HT-29 (cell line): ENCODE data around the gene PROSER2. TPM values are rescaled to one million over a fixed set of nuclear protein-coding genes. Genes with fewer than 3 reads are reported as not detected.
A peak's percentile ranks its signal among the peaks of the same experiment; 100 is the strongest.

Source experiments
- DNase-seq: peaks from one replicate; pipeline ENCODE4 v3.0.0-alpha.2; 2015; ENCODE audit warnings: low spot score
- total RNA-seq: library from RNA; depleted of rRNA; stranded (reverse); fragments of >200 nt; shearing (Covaris generic); gene quantifications from 2 replicates; pipeline ENCODE4 v1.2.3, GENCODE V29; 2014

The PROSER2 gene
- total RNA-seq, 1 experiment from 2014 or later = 56.9 TPM

DNA sequence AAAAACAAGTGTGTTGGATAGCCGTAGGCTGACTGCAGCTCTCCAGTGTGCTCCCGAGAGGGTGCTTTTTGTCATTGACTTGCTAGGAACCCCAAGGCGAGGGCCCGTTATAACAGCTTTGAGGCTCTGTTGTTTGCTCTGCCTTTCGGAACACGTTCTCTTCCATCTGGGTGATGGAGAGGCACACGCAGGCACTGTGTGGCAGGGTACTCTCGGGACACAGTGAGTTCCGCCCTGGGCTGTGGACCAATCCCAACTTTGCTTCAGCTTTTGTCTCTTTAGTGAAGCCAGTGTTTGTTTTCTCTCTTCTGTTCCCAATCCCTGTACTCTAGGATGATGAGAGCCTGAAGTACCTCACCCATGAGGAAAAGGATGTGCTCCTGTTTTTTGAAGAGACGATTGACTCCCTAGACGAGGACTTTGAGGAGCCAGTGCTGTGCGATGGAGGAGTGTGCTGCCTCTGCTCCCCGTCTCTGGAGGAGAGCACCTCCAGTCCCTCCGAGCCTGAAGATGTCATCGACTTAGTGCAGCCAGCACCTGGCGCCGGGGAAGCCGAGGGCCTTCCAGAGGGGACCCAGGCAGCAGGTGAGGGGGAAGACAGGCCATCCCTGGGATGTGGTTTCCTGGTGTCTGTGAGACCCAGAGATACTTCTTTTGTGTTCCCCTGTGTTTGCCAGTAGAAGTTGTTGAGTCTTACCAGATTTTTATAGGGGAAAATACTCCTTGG lies 43.2 kb downstream of the PROSER2 start:
- no peak for DNase-seq

DNA sequence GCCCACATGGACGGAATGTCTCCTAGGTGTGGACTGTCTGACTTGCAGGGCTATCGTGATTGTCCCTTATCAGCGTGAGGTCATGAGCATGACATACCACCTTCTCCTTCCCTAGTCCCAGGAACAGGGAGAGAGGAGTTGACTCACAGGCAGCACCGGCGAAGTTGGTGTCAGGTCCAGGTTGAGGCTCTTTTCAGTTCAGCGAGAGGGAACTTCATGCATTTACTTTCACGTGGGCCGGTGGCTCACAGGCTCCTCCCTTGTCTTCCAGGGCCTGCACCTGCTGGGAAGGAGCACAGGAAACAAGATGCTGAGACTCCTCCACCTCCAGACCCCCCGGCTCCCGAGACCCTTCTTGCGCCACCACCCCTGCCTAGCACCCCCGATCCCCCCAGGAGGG lies 46.1 kb downstream of the PROSER2 start:
- DNase-seq = no peak

- no peak for DNase-seq
These were observed 46.7 kb downstream of the PROSER2 start for GRCh38 chr10:11869743-11870460.

DNA sequence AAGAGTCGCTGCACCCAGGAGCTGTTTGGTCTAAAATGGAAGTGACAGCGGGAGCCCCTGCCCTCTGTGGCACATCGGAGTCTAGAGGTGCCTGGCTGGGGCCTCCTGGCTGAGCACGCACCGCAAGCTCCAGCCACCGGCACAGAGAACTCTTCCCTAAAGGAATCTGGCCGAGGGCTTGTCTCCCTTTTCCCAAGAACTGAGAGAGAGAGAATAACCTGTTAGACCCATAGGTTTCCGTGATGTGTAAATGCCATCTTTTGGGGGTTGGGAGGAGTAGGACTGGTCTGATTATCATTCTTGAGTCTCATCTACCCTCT lies 47.3 kb downstream of the PROSER2 start:
- DNase-seq = no peak

- no peak for DNase-seq
These were observed 47.8 kb downstream of the PROSER2 start for GRCh38 chr10:11870900-11871400.

DNA sequence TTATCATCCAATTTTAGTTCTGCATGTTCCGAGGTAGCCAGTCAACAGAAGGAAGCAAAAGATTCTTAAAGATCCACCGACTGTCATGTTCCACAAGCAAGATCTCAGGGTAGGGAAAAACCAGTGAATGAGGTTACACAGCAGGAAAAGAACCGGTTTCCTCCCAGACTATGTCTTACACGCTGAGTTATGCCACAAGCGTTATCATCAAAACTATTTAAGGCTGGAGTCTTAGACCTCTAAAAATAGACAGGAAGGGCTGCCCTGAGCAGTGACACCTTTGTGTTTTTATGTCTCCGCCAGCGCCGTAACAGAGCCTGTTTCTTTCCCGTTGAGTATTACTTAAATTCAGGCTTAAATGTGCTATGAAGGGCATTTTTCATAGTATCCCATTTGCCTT lies 48.3 kb downstream of the PROSER2 start:
- DNase-seq = no peak

DNA sequence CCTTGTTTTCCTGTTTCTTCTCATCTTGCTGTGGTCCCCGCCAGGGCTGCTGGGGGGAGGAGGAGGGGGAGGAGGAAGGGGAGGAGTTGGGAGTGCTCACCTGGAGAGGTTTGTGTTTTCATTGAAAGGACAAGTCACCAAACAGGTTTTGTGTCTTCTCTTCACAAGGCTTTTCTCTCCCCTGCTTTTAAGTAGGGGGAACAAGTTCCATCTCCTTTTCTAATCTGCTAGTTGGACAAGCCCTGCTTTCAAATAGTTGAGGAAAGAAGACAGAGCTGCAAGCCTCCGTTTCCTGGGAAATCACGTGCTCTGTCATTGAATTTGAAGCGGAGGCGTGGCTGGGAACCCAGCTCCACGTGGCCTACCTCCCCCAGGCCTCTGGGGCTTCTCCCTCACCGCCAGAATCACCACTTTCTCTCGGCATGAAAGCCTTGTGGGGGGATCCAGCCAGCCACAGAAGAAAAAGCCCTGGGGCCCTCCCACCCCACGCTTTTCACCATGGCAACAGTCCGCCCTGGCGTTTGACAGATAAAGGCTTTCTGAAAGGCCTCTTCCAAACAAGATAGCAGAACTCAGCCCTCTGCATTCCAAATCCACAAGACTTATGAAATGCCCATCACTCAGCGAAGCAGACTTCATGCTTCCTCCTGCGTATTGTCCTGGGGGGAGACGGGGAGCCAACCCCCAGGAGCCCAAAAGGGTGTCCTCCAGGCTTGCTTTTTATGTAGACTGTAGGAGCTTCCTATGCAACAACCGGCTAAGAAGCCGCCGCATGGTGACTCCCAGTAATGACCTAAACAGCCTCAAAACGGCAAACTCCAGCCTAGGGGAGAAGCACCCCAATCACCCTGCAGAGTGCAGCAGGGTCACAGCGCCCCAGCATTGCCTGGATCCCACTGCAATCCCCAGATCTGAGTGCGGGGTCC lies 51.7 kb downstream of the PROSER2 start:
- DNase-seq = peak; percentile 93

DNA sequence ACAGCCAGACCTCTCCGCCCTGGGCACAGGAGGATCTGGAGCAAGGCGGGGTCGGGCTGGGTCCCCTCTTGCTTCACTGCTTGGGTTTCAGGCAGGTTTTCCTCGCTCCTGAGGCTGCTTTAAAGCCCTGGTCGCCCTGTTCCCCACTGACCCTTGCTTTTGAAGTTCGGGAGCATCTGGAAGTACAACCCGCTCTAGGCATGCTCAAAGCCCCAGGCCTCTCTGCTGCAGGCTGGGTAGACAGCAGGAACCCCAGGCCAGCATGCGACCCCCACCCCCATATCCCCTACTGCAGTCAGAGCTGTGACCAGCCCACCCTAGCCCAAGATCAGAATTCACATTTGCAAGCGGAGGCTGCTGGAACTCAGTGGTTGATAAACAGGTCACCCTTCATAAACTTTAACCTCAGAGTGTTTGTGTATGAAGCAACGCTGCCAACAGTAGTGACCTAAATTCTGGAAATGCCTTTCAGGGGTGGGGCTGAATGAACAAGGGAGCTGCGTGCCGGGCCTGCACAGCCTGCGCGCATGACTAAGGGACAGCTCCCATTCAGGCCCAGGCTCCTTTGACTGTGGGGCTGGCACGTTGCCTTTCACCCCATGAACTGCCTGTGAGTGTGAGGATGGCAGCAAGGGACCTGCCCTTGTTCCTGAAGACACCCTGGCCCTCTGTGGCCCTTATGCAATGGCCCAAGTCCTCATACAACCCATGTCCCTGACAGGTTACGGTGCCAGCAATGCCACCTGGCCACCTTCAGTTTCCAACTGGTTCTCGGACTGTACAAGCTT lies 52.5 kb downstream of the PROSER2 start:
- peak; percentile 99 for DNase-seq

DNA sequence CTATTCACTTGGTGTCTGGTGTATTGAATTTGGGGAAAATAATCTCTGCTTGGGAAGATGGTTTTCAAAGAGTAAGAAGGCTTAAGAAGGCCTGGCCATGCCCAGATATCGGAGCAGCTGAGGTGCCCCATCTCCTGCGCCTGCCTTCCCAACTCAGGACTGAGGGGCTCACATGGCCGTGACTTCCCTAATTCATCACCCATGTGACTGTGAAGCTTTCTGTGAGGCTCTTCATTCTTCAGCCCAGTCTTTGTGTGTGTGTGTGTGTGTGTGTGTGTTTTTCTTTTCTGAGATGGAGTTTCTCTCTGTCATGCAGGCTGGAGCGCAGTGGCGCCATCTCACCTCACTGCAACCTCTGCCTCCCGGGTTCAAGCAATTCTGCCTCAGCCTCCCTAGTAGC lies 53.2 kb downstream of the PROSER2 start:
- DNase-seq = no peak

DNA sequence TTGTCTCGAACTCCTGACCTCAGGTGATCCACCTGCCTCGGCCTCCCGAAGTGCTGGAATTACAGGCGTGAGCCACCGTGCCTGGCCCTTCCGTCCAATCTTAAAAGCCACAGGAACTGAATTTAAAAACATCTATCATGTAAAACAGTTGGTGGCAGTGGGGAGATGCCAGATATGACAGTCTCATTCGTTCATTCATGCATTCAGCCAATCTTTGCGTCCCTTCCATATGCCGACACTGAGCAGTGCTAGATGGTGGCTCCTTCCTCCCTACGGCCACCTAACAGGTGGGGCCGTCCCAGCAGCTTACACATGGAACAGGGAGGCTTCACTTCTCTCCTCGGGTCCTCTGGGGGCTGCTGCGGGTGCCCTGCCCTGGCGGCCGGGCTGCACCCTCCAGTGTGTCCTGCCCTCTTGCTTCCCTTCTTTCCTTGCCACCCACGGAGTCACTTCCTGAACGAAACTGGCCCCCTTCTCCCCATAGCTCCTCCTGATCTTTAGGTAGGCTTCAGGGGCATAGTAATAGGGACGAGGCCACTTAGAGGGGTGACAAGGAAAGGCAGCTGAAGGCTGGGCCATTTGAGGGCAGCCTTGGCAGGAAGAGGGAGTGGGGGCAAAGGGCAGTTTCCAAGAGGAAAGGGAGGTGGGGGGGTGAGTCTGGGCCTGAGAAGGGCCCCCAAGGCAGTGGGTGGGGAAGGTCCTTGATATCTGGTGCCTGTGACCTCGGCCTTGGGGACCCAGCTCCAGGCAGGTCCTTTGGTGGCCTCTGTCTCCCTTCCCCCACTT lies 53.8 kb downstream of the PROSER2 start:
- DNase-seq = no peak

GRCh38 chr10:11877591-11877905 lies 54.4 kb downstream of the PROSER2 start:
- DNase-seq = no peak

- no peak for DNase-seq
These were observed 55.6 kb downstream of the PROSER2 start for GRCh38 chr10:11878776-11879175.

DNA sequence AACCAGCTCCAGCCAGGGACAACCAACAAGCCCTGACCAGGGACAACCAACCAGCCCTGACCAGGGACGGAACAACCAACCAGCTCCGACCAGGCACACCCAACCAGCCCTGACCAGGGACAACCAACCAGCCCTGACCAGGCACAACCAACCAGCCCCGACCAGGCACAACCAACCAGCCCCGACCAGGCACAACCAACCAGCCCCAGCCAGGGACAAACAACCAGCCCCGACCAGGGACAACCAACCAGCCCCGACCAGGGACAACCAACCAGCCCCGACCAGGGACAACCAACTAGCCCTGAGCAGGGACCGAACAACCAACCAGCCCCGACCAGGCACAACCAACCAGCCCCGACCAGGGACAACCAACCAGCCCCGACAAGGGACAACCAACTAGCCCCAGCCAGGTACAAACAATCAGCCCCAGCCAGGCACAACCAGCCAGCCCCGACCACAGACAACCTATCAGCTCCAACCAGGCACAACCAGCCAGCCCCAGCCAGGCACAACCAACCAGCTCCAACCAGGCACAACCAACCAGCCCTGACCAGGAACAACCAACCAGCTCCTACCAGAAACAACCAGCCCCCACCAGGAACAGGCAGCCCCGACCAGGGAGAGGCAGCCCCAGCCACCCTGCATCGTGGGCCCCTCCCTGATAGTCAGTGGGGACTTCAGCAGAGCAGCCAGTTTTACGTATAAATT lies 56.4 kb downstream of the PROSER2 start:
- DNase-seq = no peak

DNA sequence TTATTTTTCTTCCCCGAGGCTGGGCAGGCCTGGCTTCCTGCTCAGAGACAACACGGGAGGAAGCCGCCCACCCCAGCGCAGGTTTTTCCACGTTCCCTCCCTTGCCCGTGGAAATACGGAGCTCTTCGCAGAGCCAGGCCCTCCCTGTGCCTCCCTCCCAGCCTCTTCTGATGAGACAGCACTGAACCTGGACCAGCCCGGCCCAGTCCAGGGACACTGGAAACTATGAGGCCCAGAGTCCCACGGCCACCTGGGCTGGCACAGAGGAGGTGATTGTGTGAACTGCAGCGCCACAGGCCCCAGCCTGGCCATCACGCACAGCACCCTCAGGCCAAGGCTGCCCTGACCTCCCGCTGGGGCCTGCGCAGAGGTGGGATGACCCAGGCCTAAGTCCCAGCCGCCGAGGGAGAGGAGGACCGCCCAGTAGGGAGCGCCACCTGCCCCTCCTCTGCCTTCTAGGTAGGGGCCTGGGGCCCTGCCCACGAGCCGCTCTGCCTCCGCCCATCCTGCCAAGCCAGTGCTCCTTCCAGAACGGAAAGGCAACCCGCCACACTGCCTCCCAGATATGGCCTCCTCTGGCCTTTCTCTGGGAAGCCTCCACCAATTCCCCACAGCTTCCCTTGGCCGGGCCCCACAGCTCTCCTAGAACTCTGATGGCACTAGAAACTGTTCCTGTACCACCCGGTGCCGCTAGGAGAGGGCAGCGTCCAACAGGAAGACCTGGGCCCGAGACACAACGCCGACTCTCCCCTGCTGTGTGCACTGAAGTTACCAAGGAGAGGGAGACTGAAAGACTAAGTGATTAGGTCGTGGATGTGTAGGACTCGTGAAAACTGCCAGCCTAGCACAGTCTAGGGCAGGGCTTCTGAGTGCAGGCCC lies 57.2 kb downstream of the PROSER2 start:
- DNase-seq = no peak

DNA sequence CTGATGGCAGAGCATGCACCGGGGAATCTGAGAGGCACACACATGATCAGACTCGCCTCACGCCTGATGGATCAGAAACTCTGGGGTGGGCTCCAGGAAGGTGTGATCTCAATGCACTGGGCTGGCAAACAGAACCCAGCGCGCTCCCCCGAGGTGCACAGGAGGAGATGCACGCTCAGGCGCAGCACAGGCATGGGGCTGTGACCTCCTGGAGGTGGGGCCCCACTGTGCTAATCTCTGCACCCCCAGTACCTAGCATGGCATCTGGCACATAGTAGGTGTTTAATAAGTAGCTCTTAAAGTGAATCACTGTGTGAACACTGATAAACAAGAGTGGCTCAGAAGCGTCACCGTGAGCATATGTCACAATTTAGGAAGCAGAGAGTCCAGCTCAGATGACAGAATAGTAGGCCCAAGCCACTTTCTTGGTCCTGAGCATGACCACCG lies 57.9 kb downstream of the PROSER2 start:
- DNase-seq = no peak

DNA sequence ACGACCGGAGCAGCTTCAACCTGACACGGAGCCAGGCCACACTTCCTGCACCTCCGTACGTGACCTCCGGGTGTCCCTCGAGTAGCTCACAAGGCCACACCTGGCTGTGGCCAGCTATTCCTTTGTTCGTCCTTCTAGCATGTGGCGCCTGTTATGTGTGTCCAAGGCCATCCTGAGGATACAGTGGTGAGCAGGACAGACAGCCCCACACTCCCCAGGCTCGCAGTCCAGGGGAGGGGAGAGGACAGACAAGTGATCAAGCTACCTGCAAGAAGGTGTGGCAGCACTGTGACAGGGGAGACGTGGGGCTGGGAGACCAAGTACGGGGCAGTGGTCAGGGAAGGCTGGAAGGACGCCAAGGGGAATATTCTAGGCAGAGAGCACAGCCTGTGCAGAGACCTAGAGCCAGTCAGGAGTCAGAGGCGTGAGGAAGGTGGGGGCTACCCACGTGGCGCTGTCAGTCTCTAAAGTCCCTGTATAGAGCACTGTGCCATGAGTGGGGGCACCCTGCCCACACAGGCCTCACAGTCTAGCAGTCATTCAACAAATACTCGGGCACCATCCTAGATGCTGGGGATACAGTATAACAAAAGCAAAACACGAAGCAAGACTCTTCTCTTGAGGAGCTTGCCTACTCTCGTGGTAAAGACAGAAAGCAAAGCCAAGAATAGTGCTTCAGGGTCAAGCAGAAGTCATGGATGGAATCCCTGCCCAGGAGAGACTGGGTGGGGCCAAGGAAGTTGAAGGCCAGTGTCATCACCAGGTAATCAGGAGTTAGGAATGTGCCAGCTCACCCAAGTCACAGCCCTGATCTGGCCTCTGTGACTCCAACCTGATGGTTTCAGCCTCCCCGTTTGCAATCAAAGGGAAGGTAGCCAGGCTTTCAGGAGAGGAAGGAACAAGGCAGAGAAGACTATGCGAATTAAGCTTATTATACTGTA lies 58.6 kb downstream of the PROSER2 start:
- DNase-seq = peak; percentile 85

- DNase-seq = no peak
These were observed 59.7 kb downstream of the PROSER2 start for GRCh38 chr10:11882646-11883375.
